ENCODE results near the gene TCF3. TPM values are rescaled to one million over a fixed set of nuclear protein-coding genes. Genes with fewer than 3 reads are reported as not detected.

The TCF3 gene
- polyA plus RNA-seq, 1 donor (not counting 4 experiments of a cell fraction or from before 2014, with no cell fraction given): 40.0 TPM

DNA sequence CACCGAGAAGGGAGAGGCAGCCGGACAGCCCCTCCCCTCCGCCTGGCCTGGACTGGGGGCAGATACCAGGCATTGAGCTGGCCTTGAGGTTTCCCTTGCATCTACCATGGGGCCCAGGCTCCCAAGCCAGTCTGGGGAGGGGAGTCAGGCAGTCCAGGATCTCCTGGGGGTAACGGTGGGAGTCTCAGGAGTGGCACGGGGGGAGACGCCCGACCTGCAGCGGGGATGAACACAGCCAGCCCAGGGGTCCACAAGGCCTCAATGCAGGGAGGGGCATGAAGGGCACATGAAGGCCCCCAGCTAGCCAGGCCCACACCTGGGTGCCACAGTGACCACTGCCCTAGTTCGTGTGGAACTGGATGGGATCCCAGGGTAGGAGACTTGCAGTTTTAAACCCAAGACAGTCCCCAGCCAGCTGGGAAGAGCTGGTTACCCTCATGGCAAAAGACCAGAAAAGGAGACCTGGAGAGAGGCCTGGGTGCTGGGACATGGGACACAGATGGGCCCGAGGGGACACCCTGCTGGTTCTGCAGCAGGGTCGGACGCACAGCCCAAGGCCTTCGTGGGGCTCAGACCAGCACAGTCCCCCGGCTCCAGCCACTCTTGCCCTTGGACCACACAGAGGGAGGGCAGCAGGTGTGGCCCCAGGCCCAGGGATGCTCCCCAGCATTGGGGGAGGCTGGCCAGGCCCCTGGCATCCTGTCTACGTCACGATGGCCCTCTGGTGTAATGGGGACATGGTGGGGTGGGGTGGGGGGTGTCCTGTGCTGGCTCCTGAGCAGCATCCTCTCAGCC lies 42.5 kb downstream of the TCF3 start:
- H2AFZ ChIP-seq (ENCODE audit: control insufficient read depth, low read length): no peak overlapping the region
- no peak for DNase-seq (ENCODE audit: low read depth, low spot score)
- H3K4me2 ChIP-seq (ENCODE audit: control insufficient read depth, extremely low read depth, insufficient read depth, low read depth, low read length): no peak overlapping the region
- H3K4me1 ChIP-seq (ENCODE audit: control insufficient read depth, extremely low read depth, insufficient read depth, low read length): peaks cover 6% of the 10 kb centered on the region
- H3K9me1 ChIP-seq (ENCODE audit: control insufficient read depth, extremely low read depth, insufficient read depth, low read length): no peaks in the 10 kb centered on the region
- H3K36me3 ChIP-seq (ENCODE audit: control insufficient read depth in 2 of 2, extremely low read depth in 1 of 2, insufficient read depth in 2 of 2, low read length in 2 of 2): peaks cover 6 to 24% of the 10 kb centered on the region in 2 experiments
- no peaks in the 10 kb centered on the region for H3K27me3 ChIP-seq (ENCODE audit: control insufficient read depth, extremely low read depth, insufficient read depth, low read length)
- H4K20me1 ChIP-seq (ENCODE audit: control insufficient read depth, extremely low read depth, insufficient read depth, low read length): no peaks in the 10 kb centered on the region
- no peak overlapping the region for H3K27ac ChIP-seq (ENCODE audit: control insufficient read depth, insufficient read depth, low read length)
- peaks cover 4% of the 10 kb centered on the region for H3K79me2 ChIP-seq (ENCODE audit: control insufficient read depth, insufficient read depth, low read length)
- TF ChIP-seq EZH2 (IDR thresholded peaks at IDR 0.05; ENCODE audit: low read length): no peak
- TF ChIP-seq, protein P1, sequence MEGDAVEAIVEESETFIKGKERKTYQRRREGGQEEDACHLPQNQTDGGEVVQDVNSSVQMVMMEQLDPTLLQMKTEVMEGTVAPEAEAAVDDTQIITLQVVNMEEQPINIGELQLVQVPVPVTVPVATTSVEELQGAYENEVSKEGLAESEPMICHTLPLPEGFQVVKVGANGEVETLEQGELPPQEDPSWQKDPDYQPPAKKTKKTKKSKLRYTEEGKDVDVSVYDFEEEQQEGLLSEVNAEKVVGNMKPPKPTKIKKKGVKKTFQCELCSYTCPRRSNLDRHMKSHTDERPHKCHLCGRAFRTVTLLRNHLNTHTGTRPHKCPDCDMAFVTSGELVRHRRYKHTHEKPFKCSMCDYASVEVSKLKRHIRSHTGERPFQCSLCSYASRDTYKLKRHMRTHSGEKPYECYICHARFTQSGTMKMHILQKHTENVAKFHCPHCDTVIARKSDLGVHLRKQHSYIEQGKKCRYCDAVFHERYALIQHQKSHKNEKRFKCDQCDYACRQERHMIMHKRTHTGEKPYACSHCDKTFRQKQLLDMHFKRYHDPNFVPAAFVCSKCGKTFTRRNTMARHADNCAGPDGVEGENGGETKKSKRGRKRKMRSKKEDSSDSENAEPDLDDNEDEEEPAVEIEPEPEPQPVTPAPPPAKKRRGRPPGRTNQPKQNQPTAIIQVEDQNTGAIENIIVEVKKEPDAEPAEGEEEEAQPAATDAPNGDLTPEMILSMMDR (optimal IDR thresholded peaks at IDR 0.05 in 1 of 3, IDR thresholded peaks at IDR 0.05 in 1 of 3, conservative IDR thresholded peaks at IDR 0.05 in 1 of 3; ENCODE audit: extremely low read depth in 1 of 3, insufficient read depth in 2 of 3, low read length in 3 of 3): no peak
- dilution Hi-C loops (cut with MboI; ENCODE audit: extremely low pct_ligation_motif_present, low sequenced_read_pairs): no loop called here
- H3K9me3 ChIP-seq (ENCODE audit: control insufficient read depth, low read depth, low read length): no peaks in the 10 kb centered on the region
- no peak for FAIRE-seq
- H3K9ac ChIP-seq (ENCODE audit: control insufficient read depth, extremely low read depth, insufficient read depth, low read length): no peak overlapping the region
- no peak overlapping the region for H3K4me3 ChIP-seq (ENCODE audit: control insufficient read depth in 2 of 3, extremely low read depth in 1 of 3, insufficient read depth in 2 of 3, low read depth in 1 of 3, low read length in 3 of 3)

DNA sequence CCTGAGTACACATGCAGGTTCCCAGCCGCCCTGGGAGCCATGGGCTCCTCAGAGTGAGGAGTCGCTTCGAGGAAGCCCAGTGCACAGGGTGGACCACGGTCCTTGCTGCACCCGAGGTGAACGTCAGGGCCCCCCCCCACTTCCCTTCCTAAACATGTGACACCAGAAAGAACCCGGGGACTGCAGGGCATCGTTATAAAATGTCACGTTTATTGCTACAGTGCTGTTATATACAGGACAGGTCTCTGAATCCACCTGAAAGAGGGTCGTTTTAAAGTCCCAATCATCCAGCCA lies 43.4 kb downstream of the TCF3 start:
- Histone ChIP-seq H3K4me1 (ENCODE audit: control insufficient read depth, extremely low read depth, insufficient read depth, low read length) (peaks cover 8% of the 10 kb centered on the region), H3K4me3 (ENCODE audit: control insufficient read depth in 2 of 3, extremely low read depth in 1 of 3, insufficient read depth in 2 of 3, low read depth in 1 of 3, low read length in 3 of 3) (no peak overlapping the region), H3K36me3 (ENCODE audit: control insufficient read depth in 2 of 2, extremely low read depth in 1 of 2, insufficient read depth in 2 of 2, low read length in 2 of 2) (peaks cover 5 to 20% of the 10 kb centered on the region in 2 experiments), H3K4me2 (ENCODE audit: control insufficient read depth, extremely low read depth, insufficient read depth, low read depth, low read length) (no peak overlapping the region), H4K20me1 (ENCODE audit: control insufficient read depth, extremely low read depth, insufficient read depth, low read length) (no peaks in the 10 kb centered on the region), H3K79me2 (ENCODE audit: control insufficient read depth, insufficient read depth, low read length) (peaks cover 12% of the 10 kb centered on the region), H2AFZ (ENCODE audit: control insufficient read depth, low read length) (no peak overlapping the region), H3K9me1 (ENCODE audit: control insufficient read depth, extremely low read depth, insufficient read depth, low read length) (no peaks in the 10 kb centered on the region), H3K9me3 (ENCODE audit: control insufficient read depth, low read depth, low read length) (no peaks in the 10 kb centered on the region), H3K9ac (ENCODE audit: control insufficient read depth, extremely low read depth, insufficient read depth, low read length) (no peak overlapping the region), H3K27ac (ENCODE audit: control insufficient read depth, insufficient read depth, low read length) (no peak overlapping the region), H3K27me3 (ENCODE audit: control insufficient read depth, extremely low read depth, insufficient read depth, low read length) (no peaks in the 10 kb centered on the region)
- dilution Hi-C loops (cut with MboI; ENCODE audit: extremely low pct_ligation_motif_present, low sequenced_read_pairs): no loop called here
- DNase-seq (ENCODE audit: low read depth, low spot score) (no peak), FAIRE-seq (no peak)
- TF ChIP-seq, protein P1 (optimal IDR thresholded peaks at IDR 0.05 in 1 of 3, IDR thresholded peaks at IDR 0.05 in 1 of 3, conservative IDR thresholded peaks at IDR 0.05 in 1 of 3; ENCODE audit: extremely low read depth in 1 of 3, insufficient read depth in 2 of 3, low read length in 3 of 3): no peak
- TF ChIP-seq EZH2 (IDR thresholded peaks at IDR 0.05; ENCODE audit: low read length): no peak

Measured in keratinocyte (primary cell).